A549 (cell line): Measurements from ENCODE around the gene HMGB2.

Source experiments
- BHLHE40 ChIP-seq: IDR thresholded peaks from 2 replicates; pipeline ENCODE4 v1.6.1; 2012; ENCODE audit warnings: low read depth, low read length, inconsistent platforms
- CBX8 ChIP-seq: fragments of 200-600 bp; sonication (generic); IDR thresholded peaks from 2 replicates; pipeline ENCODE4 v1.6.1; 2016
- CTCF ChIP-seq: fragments of >200 bp; sonication (Bioruptor Twin); formaldehyde crosslinking; IDR thresholded peaks from 3 replicates; pipeline ENCODE4 v1.5.1; 2016
- HDAC2 ChIP-seq: fragments of 200-600 bp; sonication (generic); IDR thresholded peaks from 2 replicates; pipeline ENCODE4 v1.6.1; 2016
- HMGXB4 ChIP-seq: fragments of 250-450 bp; sonication (Bioruptor Pico); IDR thresholded peaks from 2 replicates; pipeline ENCODE4 v1.5.0; 2021; ENCODE audit warnings: mild to moderate bottlenecking, moderate library complexity, borderline replicate concordance
- JUNB ChIP-seq: fragments of >200 bp; sonication (Bioruptor Twin); formaldehyde crosslinking; IDR thresholded peaks from 2 replicates; pipeline ENCODE4 v1.6.1; 2016
- MAX ChIP-seq: IDR thresholded peaks from 2 replicates; pipeline ENCODE4 v1.6.1; 2012
- PBX3 ChIP-seq: IDR thresholded peaks from 2 replicates; pipeline ENCODE4 v1.6.1; 2012
- POLR2A ChIP-seq: IDR thresholded peaks from 2 replicates; pipeline ENCODE4 v1.6.1; 2012; ENCODE audit warnings: mild to moderate bottlenecking, low read length
- REST ChIP-seq: fragments of 200-600 bp; sonication (generic); IDR thresholded peaks from 2 replicates; pipeline ENCODE4 v1.6.1; 2016; ENCODE audit warnings: antibody characterized with exemption, mild to moderate bottlenecking, moderate library complexity
- SREBF2 ChIP-seq: fragments of 450-650 bp; IDR thresholded peaks from 2 replicates; pipeline ENCODE4 v1.6.1; 2014; ENCODE audit warnings: mild to moderate bottlenecking, moderate library complexity
- USF2 ChIP-seq: fragments of 450-650 bp; IDR thresholded peaks from 2 replicates; pipeline ENCODE4 v1.6.1; 2014; ENCODE audit warnings: antibody characterized with exemption

GRCh38 chr4:173337463-173337862, 3.3 kb upstream of the HMGB2 start:
- TF ChIP-seq CTCF (no peak), MAX (no peak), JUNB (no peak), HDAC2 (no peak), HMGXB4 (CRISPR knock-in tag) (no peak), USF2 (no peak), BHLHE40 (no peak), POLR2A (no peak), CBX8 (no peak), SREBF2 (no peak), PBX3 (no peak), REST (no peak)
